HPDE6-E6E7 (cell line): Measurements from ENCODE around the gene GLDC.
"Not testable (repeated sequence)": the region's sequence is repeated elsewhere in the genome, so short reads cannot be mapped to it uniquely, and the experiment has no call there.

Experiments used
- DNase-seq: peaks from one replicate; pipeline ENCODE4 v3.0.0; 2011; ENCODE audit warnings: missing footprints; ENCODE audit errors: extremely low spot score

The GLDC gene

DNA sequence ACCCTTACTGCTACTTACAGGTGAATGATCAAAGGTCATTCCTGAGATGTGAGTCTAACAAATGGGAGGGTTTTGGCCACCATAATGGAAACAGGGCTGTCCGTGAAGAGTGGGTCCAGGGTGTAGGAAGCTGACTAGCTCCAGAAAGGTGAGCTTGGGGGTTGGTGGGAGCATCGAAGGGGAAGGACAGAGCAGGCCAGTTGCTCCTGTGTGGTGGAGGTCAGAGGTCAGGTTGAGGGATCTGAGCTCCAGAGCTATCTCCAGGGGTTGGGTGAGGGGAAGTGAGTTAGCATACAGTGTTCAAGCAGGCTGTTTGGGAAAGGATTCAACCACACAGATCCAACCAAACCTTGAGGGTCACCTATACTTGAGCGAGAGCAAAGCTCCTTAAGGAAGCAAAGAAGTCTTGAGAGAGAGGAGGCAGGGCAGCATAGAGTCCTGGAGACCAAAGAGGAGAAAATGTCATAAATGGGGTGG is 18.7 kb upstream of the GLDC start:
- DNase-seq = no peak

GRCh38 chr9:6660512-6660911 is 15.0 kb upstream of the GLDC start:
- no peak for DNase-seq

DNA sequence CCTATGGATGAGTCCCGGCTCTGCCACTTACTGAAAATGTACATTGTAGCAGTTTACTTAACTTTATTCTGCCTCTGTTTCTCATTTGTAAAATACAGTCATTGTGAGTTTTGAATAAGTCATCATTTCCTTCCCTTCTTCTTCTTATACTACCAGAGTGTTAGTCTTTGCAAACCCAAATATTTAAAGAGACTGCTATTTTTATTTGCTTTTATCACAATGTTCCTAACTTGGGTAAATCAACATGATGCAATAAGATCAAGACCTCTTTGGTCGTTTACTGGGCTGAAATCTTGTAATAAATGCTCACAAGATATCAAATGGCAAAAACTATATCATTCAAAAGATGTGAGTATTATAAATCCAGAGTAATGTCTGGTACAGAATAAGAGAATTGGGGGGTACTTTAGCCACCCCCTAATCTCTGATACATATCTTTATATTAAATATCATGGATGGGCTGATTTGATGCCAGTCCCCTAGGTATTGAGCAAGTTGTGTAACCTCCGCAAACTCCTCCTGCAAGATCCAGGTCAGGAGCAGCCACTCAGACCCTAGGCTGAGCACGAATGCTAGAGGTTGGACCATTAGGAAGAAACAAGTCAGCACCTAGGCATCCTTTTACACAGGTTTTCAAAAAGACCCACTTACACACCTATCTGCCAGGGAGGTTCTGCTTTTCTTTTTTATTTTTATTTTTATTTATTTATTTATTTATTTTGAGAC is 13.3 kb upstream of the GLDC start:
- DNase-seq = no peak

GRCh38 chr9:6656614-6657300 is 11.2 kb upstream of the GLDC start:
- no peak for DNase-seq

DNA sequence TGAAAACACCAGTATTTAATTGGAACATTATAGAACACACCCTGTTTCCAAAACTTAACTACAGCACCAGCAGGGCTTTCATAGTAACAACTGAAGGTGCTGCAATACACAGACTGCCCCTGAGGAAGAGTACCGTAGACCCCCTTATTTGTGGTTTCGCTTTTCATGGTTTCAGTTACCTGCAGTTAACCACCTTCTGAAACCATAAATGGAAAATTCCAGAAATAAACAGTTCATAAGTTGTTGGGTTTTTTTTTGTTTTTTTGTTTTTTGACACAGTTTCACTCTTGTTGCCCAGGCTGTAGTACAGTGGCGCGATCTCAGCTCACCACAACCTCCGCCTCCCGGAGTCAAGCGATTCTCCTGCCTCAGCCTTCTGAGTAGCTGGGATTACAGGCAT is 9.5 kb upstream of the GLDC start:
- DNase-seq = no peak

DNA sequence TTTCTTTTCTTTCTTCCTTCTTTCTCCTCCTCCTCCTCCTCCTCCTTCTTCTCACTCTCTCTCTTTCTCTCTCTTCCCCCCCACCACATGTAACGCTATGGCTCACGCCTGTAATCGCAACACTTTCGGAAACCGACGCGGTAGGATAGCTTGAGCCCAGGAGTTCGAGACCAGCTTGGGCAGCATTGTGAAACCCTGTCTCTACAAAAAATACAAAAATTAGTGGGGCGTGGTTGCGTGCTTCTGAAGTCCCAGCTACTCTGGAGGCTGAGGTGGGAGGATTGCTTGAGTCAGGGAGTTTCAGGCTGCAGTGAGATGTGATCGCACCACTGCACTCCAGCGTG is 736 bp upstream of the GLDC start:
- no peak for DNase-seq

DNA sequence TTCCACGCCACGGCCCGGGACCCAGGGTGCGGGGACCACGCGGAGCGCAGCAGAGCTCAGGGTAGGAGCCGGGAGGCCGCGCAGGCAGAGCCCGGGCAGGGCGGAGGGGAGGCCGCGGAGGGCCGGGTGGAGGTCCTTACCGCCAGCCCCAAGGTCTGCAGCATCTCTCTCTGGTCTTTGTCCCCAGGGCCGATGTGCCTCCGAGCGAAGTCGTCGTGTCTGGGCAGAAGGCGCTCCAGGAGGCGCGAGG is 499 bp downstream of the GLDC start:
- not testable (repeated sequence) for DNase-seq

DNA sequence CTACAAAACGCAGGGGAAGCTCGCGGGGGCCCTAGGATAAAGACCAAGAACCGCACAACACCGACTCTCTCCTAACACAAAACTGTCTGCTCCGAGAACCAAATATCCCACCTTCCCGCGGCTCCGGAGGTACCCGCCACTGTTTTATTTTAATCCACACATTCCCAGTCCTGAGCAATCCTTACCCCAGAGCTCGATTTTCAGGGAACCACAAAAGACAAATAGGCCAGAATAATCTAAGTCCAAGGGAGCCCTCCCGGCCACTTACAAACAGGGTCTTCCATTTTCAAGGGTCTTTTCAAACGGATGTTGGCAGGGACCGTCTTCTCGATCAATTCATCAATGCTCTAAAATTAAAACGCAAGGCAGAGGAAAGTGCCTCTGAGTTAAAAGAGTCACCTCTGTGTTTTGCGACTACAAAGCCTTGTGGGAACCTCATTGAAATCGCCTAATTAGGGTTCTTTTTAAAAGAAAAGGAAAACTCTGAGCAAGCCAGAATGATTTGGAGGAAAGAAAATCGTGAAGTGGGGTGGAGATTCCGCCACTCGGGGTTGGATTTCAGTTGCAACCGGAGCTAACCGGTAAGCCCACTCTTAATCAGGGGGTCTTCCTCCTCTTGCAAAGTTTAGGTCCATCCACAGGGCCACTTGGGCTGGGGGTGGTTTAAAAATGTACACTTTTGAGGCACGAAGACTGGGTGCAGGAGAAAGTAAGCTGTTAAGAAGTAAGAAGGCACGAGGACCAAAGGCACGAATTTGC is 1.0 kb downstream of the GLDC start:
- DNase-seq = no peak

DNA sequence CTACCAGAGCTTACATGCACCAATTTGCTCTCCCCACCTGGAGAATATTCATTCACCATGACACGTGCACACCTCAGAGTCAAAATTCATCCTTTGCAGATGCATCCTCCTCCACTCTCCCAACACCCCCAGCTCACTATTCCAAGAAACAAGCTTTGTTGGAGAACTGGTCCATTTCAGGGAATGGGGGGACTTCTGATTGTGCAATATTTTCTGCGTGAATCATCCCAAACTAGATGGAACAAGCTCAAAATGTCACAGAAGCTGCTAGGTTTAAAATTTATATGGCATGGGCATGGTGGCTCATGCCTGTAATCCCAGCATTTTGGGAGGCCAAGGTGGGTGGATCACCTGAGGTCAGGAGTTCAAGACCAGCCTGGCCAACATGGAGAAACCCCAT is 3.6 kb downstream of the GLDC start:
- no peak for DNase-seq

DNA sequence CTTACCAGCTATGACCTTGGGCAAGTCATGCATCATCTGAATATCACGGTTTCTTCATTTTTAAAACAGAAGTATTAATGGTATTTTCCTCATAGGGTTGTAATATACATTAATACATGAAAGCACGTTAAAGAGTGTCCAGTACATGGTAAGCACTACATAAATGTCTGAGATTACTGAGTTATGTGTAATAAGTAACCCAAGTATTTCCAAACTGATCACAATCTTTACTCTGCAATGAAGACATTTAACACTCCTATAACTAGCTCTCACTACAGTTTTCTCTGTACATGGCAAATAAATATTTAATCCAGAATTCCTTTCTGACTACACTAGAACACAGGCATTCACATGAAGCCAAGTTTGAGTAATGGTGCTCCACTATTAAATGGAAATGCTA is 4.0 kb downstream of the GLDC start:
- DNase-seq = no peak

DNA sequence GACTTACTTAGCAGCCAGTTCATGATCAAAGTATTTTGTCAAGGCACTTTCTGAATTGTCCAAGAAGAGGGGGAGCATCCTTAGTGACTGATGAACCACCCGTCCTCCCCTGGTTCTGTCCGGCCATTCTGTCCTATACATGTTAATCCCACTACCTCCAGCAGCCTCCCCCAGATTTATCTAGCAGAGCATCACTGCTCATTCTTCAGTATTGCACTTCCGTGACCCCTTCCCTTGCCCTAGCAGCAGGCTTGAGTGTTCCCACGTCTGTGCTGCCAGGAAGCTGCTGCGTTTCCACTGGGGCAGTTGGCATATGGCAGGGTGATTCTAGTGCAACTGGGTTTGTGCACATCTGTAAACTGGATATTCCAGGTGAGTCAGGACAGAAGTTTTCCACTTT is 4.5 kb downstream of the GLDC start:
- no peak for DNase-seq

GRCh38 chr9:6640268-6641051 is 5.1 kb downstream of the GLDC start:
- no peak for DNase-seq

GRCh38 chr9:6639622-6640021 is 5.9 kb downstream of the GLDC start:
- no peak for DNase-seq

DNA sequence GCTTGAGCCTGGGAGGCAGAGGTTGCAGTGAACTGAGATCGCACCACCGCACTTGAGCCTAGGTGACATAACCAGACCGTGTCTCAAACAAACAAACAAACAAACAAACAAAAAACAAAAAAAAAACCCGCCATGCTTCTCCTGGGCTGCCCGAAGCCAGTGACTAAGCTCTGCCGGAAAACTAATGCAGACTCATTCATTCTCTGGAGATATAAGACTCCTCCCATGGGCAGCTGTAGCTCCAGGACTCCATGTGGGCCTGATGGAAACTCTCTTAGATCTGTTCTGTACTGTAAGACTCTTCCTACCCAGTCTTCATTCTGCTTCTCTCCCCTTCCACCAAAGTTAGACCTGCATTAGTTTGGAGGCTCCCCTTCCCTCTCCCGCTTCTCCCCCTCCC is 11.1 kb downstream of the GLDC start:
- no peak for DNase-seq

- no peak for DNase-seq
Observed at GRCh38 chr9:6633378-6633777, 12.2 kb downstream of the GLDC start.

DNA sequence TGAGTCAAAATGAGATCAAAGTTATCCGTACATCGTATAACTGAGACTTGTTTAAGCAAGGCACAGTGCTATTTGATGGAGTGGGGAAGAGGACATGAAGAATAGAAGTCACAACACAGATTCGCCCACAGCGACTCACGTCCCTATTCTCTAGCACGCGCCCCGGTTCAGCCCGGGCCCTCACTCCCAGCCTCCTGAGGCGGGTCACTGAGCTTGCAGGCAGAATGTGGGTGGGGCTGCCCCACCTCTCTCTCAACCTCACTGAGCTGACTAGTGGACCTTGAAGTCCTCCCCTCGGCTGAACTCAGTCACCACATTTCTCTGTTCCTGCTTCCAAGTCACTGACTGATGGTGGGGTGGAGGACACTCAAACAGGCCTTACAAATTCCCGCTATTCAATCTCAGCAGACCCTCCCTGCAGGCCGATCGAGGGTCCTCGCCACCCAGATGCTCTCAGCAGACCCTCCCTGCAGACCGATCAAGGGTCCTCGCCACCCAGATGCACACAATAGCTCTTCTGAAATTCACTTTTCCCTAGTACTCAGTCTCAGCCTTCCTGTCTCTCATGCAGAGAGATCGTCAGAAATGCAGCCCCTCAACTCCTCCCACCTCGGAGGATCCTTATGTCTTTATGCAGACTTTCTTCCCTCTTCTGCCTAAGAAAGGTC is 12.9 kb downstream of the GLDC start:
- DNase-seq = no peak

GRCh38 chr9:6631207-6631512 is 14.4 kb downstream of the GLDC start:
- no peak for DNase-seq

GRCh38 chr9:6630502-6631206 is 14.9 kb downstream of the GLDC start:
- DNase-seq = no peak

- peak; percentile 49 for DNase-seq
Observed at GRCh38 chr9:6628704-6629103, 16.8 kb downstream of the GLDC start.

- no peak for DNase-seq
Observed at GRCh38 chr9:6625363-6625762, 20.2 kb downstream of the GLDC start.

DNA sequence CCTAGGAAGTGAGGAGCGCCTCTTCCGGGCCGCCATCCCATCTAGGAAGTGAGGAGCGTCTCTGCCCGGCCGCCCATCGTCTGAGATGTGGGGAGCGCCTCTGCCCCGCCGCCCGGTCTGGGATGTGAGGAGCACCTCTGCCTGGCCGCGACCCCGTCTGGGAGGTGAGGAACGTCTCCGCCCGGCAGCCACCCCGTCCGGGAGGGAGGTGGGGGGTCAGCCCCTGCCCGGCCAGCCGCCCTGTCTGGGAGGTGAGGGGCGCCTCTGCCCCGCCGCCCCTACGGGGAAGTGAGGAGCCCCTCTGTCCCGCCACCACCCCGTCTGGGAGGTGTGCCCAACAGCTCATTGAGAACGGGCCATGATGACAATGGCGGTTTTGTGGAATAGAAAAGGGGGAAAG is 22.7 kb downstream of the GLDC start:
- not testable (repeated sequence) for DNase-seq
